ENCODE results near the gene MAGOH. TPM values are rescaled to one million over a fixed set of nuclear protein-coding genes. Genes with fewer than 3 reads are reported as not detected.

The MAGOH gene
- polyA plus RNA-seq, 1 donor from 2014 or later, result 53.3 TPM

DNA sequence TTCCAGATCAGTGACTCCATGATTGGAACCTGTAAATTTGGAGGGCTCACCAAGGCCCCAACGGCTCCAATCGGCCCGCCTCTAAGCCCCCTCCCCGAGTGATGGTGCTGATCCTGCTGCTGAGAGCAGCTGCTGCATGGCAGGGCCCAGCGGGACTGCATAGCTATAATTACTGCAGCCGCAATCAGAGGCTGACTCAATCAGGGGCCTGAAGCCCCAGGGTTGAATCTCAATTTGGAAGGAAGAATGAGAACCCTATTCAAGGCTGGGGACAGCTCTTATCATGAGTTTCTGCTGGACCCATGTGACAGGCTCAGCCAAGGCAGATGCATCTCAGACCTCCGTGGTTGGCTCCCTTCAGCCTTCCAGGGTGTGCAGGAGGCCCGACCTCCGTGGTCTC is 42.8 kb upstream of the MAGOH start:
- TF ChIP-seq RAD21 (conservative IDR thresholded peaks at IDR 0.05), result no peak
- no peak for TF ChIP-seq TAF1 (IDR thresholded peaks at IDR 0.05; ENCODE audit: low read depth)
- no peak for TF ChIP-seq CTCF (IDR thresholded peaks at IDR 0.05; ENCODE audit: poor library complexity, severe bottlenecking)
- TF ChIP-seq POLR2AphosphoS5 (IDR thresholded peaks at IDR 0.05), result no peak
- TF ChIP-seq REST (IDR thresholded peaks at IDR 0.05; ENCODE audit: borderline replicate concordance), result no peak
- TF ChIP-seq SMC3 (conservative IDR thresholded peaks at IDR 0.05; ENCODE audit: poor library complexity), result no peak
- no peak for TF ChIP-seq MXI1 (conservative IDR thresholded peaks at IDR 0.05; ENCODE audit: poor library complexity, severe bottlenecking)
- TF ChIP-seq EZH2 (IDR thresholded peaks at IDR 0.05; ENCODE audit: borderline replicate concordance, insufficient read depth, low read length, poor library complexity, severe bottlenecking), result no peak
- TF ChIP-seq EP300 (conservative IDR thresholded peaks at IDR 0.05; ENCODE audit: poor library complexity, severe bottlenecking), result no peak
- no peaks in the 10 kb centered on the region for H3K27me3 ChIP-seq (ENCODE audit: insufficient read depth, low read depth, low read length)
- H3F3A ChIP-seq (ENCODE audit: insufficient read depth, low read length, poor library complexity, severe bottlenecking), result no peaks in the 10 kb centered on the region
- no peak overlapping the region for H3K27ac ChIP-seq (ENCODE audit: low read length)
- no peaks in the 10 kb centered on the region for H4K20me1 ChIP-seq (ENCODE audit: insufficient read depth)
- no peak overlapping the region for H3K4me2 ChIP-seq (ENCODE audit: low read length)
- no peaks in the 10 kb centered on the region for H3K79me2 ChIP-seq (replicated peaks; ENCODE audit: insufficient read depth, low read length)
- no peak overlapping the region for H2AFZ ChIP-seq (ENCODE audit: low read depth, low read length)
- H3K9me3 ChIP-seq (ENCODE audit: low read length), result no peaks in the 10 kb centered on the region
- H3K36me3 ChIP-seq (ENCODE audit: insufficient read depth, low read length), result peaks cover 11% of the 10 kb centered on the region
- H3K9me2 ChIP-seq (ENCODE audit: insufficient read depth, low read length), result no peaks in the 10 kb centered on the region
- no peak overlapping the region for H3K4me3 ChIP-seq (ENCODE audit: low read length)
- H3K9ac ChIP-seq (ENCODE audit: low read length), result no peak overlapping the region

DNA sequence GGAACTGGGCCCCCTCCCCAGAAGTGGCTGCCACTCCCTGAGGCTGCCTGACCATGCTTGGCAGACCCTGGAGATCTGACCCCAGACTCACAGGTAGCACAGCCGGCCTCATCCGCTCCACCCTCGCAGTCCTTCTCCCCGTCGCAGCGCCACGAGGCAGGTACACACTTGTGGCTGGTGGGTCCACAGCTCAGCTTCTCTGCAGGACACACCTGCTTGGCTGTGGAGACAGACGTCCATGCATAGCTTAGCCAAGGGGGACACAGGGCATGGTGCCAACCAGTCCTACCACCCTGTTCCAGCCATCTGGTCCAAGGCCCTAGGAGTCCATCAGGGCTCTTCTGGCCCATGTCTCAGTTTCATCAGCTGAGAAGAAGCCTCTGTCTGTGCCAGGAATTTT is 42.2 kb upstream of the MAGOH start:
- Histone ChIP-seq H3K9me2 (ENCODE audit: insufficient read depth, low read length) (no peaks in the 10 kb centered on the region), H3K4me3 (ENCODE audit: low read length) (no peak overlapping the region), H3K27me3 (ENCODE audit: insufficient read depth, low read depth, low read length) (no peaks in the 10 kb centered on the region), H4K20me1 (ENCODE audit: insufficient read depth) (no peaks in the 10 kb centered on the region), H3F3A (ENCODE audit: insufficient read depth, low read length, poor library complexity, severe bottlenecking) (no peaks in the 10 kb centered on the region), H2AFZ (ENCODE audit: low read depth, low read length) (no peak overlapping the region), H3K9ac (ENCODE audit: low read length) (no peak overlapping the region), H3K27ac (ENCODE audit: low read length) (no peak overlapping the region), H3K9me3 (ENCODE audit: low read length) (no peaks in the 10 kb centered on the region), H3K4me2 (ENCODE audit: low read length) (no peak overlapping the region), H3K36me3 (ENCODE audit: insufficient read depth, low read length) (peaks cover 11% of the 10 kb centered on the region), H3K79me2 (replicated peaks; ENCODE audit: insufficient read depth, low read length) (no peaks in the 10 kb centered on the region)
- TF ChIP-seq REST (IDR thresholded peaks at IDR 0.05; ENCODE audit: borderline replicate concordance), result no peak
- TF ChIP-seq EZH2 (IDR thresholded peaks at IDR 0.05; ENCODE audit: borderline replicate concordance, insufficient read depth, low read length, poor library complexity, severe bottlenecking), result no peak
- no peak for TF ChIP-seq EP300 (conservative IDR thresholded peaks at IDR 0.05; ENCODE audit: poor library complexity, severe bottlenecking)
- no peak for TF ChIP-seq RAD21 (conservative IDR thresholded peaks at IDR 0.05)
- no peak for TF ChIP-seq TAF1 (IDR thresholded peaks at IDR 0.05; ENCODE audit: low read depth)
- TF ChIP-seq MXI1 (conservative IDR thresholded peaks at IDR 0.05; ENCODE audit: poor library complexity, severe bottlenecking), result no peak
- no peak for TF ChIP-seq CTCF (IDR thresholded peaks at IDR 0.05; ENCODE audit: poor library complexity, severe bottlenecking)
- no peak for TF ChIP-seq POLR2AphosphoS5 (IDR thresholded peaks at IDR 0.05)
